T follicular helper cell (primary cell): ENCODE measurements around the gene RPH3AL.

Source experiments
- DNase-seq: peaks from one replicate; pipeline ENCODE4 v3.0.0-alpha.2; 2020; ENCODE audit warnings: low read depth

RPH3AL gene

GRCh38 chr17:301681-302299 lies 50.8 kb downstream of the RPH3AL start:
- DNase-seq = no peak

GRCh38 chr17:300881-301280 lies 51.7 kb downstream of the RPH3AL start:
- no peak for DNase-seq

- DNase-seq = no peak
Measured at GRCh38 chr17:299546-299945, 53.1 kb downstream of the RPH3AL start.

GRCh38 chr17:298791-299450 lies 53.7 kb downstream of the RPH3AL start:
- DNase-seq = no peak

- DNase-seq = no peak
Measured at GRCh38 chr17:297758-298157, 54.8 kb downstream of the RPH3AL start.

- no peak for DNase-seq
Measured at GRCh38 chr17:296906-297690, 55.5 kb downstream of the RPH3AL start.

- no peak for DNase-seq
Measured at GRCh38 chr17:296379-296778, 56.2 kb downstream of the RPH3AL start.

GRCh38 chr17:292531-293382 lies 59.9 kb downstream of the RPH3AL start:
- no peak for DNase-seq

GRCh38 chr17:292016-292415 lies 60.6 kb downstream of the RPH3AL start:
- no peak for DNase-seq

GRCh38 chr17:291587-291986 lies 61.0 kb downstream of the RPH3AL start:
- DNase-seq = no peak

- no peak for DNase-seq
Measured at GRCh38 chr17:290626-291025, 62.0 kb downstream of the RPH3AL start.

- DNase-seq = no peak
Measured at GRCh38 chr17:290121-290521, 62.5 kb downstream of the RPH3AL start.

- no peak for DNase-seq
Measured at GRCh38 chr17:289409-289808, 63.2 kb downstream of the RPH3AL start.

GRCh38 chr17:288802-289356 lies 63.7 kb downstream of the RPH3AL start:
- no peak for DNase-seq

GRCh38 chr17:286571-286970 lies 66.0 kb downstream of the RPH3AL start:
- DNase-seq = no peak

GRCh38 chr17:285751-286422 lies 66.7 kb downstream of the RPH3AL start:
- no peak for DNase-seq

GRCh38 chr17:284676-285355 lies 67.8 kb downstream of the RPH3AL start:
- DNase-seq = no peak

GRCh38 chr17:283911-284675 lies 68.5 kb downstream of the RPH3AL start:
- no peak for DNase-seq

- DNase-seq = no peak
Measured at GRCh38 chr17:282912-283882, 69.4 kb downstream of the RPH3AL start.
